ENCODE data around the gene CLEC14A.
A peak's percentile ranks its signal among the peaks of the same experiment; 100 is the strongest.

CLEC14A gene

GRCh38 chr14:38255673-38256532, at the start of gene CLEC14A:
TSS of gene CLEC14A (minus strand) at chr14:38256093. CDS start at chr14:38256022, 71 bp downstream.
- DNase-seq: no peak

- no peak for DNase-seq
These were observed 47.1 kb upstream of the CLEC14A start for GRCh38 chr14:38302966-38303365.

- no peak for DNase-seq
These were observed 46.1 kb upstream of the CLEC14A start for GRCh38 chr14:38302034-38302433.

- DNase-seq: no peak
These were observed 41.8 kb upstream of the CLEC14A start for GRCh38 chr14:38297681-38298080.

- no peak for DNase-seq
These were observed 36.0 kb upstream of the CLEC14A start for GRCh38 chr14:38291681-38292467.

- peak; percentile 11 for DNase-seq
These were observed 34.8 kb upstream of the CLEC14A start for GRCh38 chr14:38290601-38291188.

- no peak for DNase-seq
These were observed 30.6 kb upstream of the CLEC14A start for GRCh38 chr14:38286452-38286851.

GRCh38 chr14:38285962-38286361, 30.1 kb upstream of the CLEC14A start:
- DNase-seq: no peak

GRCh38 chr14:38282936-38283335, 27.0 kb upstream of the CLEC14A start:
- no peak for DNase-seq

- no peak for DNase-seq
These were observed 24.2 kb upstream of the CLEC14A start for GRCh38 chr14:38280081-38280480.

- DNase-seq: no peak
These were observed 23.7 kb upstream of the CLEC14A start for GRCh38 chr14:38279572-38279971.

- DNase-seq: no peak
These were observed 22.1 kb upstream of the CLEC14A start for GRCh38 chr14:38278035-38278434.

GRCh38 chr14:38262844-38263243, 7.0 kb upstream of the CLEC14A start:
- no peak for DNase-seq

- DNase-seq: no peak
These were observed 5.7 kb upstream of the CLEC14A start for GRCh38 chr14:38261620-38262019.

- no peak for DNase-seq
These were observed 1.6 kb upstream of the CLEC14A start for GRCh38 chr14:38257507-38257906.

- no peak for DNase-seq
These were observed 594 bp upstream of the CLEC14A start for GRCh38 chr14:38256533-38256840.

GRCh38 chr14:38255408-38255672, 553 bp downstream of the CLEC14A start:
- DNase-seq: peak; percentile 33

- DNase-seq: no peak
These were observed 1.1 kb downstream of the CLEC14A start for GRCh38 chr14:38254571-38255407.

- DNase-seq: no peak
These were observed 2.2 kb downstream of the CLEC14A start for GRCh38 chr14:38253676-38254075.

GRCh38 chr14:38252066-38252710, 3.7 kb downstream of the CLEC14A start:
- DNase-seq: no peak

GRCh38 chr14:38250331-38250730, 5.6 kb downstream of the CLEC14A start:
- DNase-seq: no peak

- DNase-seq: no peak
These were observed 7.4 kb downstream of the CLEC14A start for GRCh38 chr14:38248321-38249028.
